ENCODE data around the gene BCAR3.

GRCh38 chr1:93574991-93575390 lies 106.6 kb downstream of the BCAR3 start:
- TF ChIP-seq CTCF (IDR thresholded peaks at IDR 0.05) (no peak), POLR2A (IDR thresholded peaks at IDR 0.05) (no peak)

Measured in prostate gland (tissue), 2 donors.